ENCODE data around the gene ZNF408.

ZNF408 gene

GRCh38 chr11:46686886-46687795 is 13.7 kb upstream of the ZNF408 start:
- H3K4me1 ChIP-seq (ENCODE audit: insufficient read depth, poor library complexity, severe bottlenecking), result peaks cover 20% of the 10 kb centered on the region
- DNase-seq (ENCODE audit: low spot score) (peak; percentile 88), ATAC-seq (ENCODE audit: low read depth) (peak; percentile 96)
- H3K4me3 ChIP-seq (ENCODE audit: severe bottlenecking), result no peak overlapping the region
- H3K27me3 ChIP-seq (ENCODE audit: insufficient read depth, poor library complexity, severe bottlenecking), result no peaks in the 10 kb centered on the region
- H3K27ac ChIP-seq (ENCODE audit: poor library complexity, severe bottlenecking), result peak overlapping the region; percentile 98
- no peak for TF ChIP-seq CTCF (IDR thresholded peaks at IDR 0.05; ENCODE audit: poor library complexity, severe bottlenecking)
- H3K9me3 ChIP-seq (ENCODE audit: severe bottlenecking), result no peaks in the 10 kb centered on the region
- H3K36me3 ChIP-seq (ENCODE audit: low read depth), result peaks cover 22% of the 10 kb centered on the region; the same call in 1 of the 2 replicates

- Histone ChIP-seq H3K27me3 (ENCODE audit: insufficient read depth, poor library complexity, severe bottlenecking) (no peaks in the 10 kb centered on the region), H3K9me3 (ENCODE audit: severe bottlenecking) (no peaks in the 10 kb centered on the region), H3K27ac (ENCODE audit: poor library complexity, severe bottlenecking) (no peak overlapping the region), H3K4me1 (ENCODE audit: insufficient read depth, poor library complexity, severe bottlenecking) (peaks cover 20% of the 10 kb centered on the region), H3K36me3 (ENCODE audit: low read depth) (peaks cover 34% of the 10 kb centered on the region), H3K4me3 (ENCODE audit: severe bottlenecking) (no peak overlapping the region)
- DNase-seq (ENCODE audit: low spot score), result no peak
- no peak for ATAC-seq (ENCODE audit: low read depth)
- no peak for TF ChIP-seq CTCF (IDR thresholded peaks at IDR 0.05; ENCODE audit: poor library complexity, severe bottlenecking)
Measured at GRCh38 chr11:46690702-46691101, 10.1 kb upstream of the ZNF408 start.

GRCh38 chr11:46692450-46692849 is 8.4 kb upstream of the ZNF408 start:
- TF ChIP-seq CTCF (IDR thresholded peaks at IDR 0.05; ENCODE audit: poor library complexity, severe bottlenecking), result no peak
- H3K27ac ChIP-seq (ENCODE audit: poor library complexity, severe bottlenecking), result no peak overlapping the region
- H3K4me1 ChIP-seq (ENCODE audit: insufficient read depth, poor library complexity, severe bottlenecking), result peaks cover 9% of the 10 kb centered on the region
- peaks cover 29% of the 10 kb centered on the region for H3K36me3 ChIP-seq (ENCODE audit: low read depth)
- DNase-seq (ENCODE audit: low spot score) (no peak), ATAC-seq (ENCODE audit: low read depth) (no peak)
- H3K4me3 ChIP-seq (ENCODE audit: severe bottlenecking), result no peak overlapping the region
- no peaks in the 10 kb centered on the region for H3K27me3 ChIP-seq (ENCODE audit: insufficient read depth, poor library complexity, severe bottlenecking)
- no peaks in the 10 kb centered on the region for H3K9me3 ChIP-seq (ENCODE audit: severe bottlenecking)

GRCh38 chr11:46693597-46694012 is 7.2 kb upstream of the ZNF408 start:
- no peak overlapping the region for H3K4me3 ChIP-seq (ENCODE audit: severe bottlenecking)
- no peaks in the 10 kb centered on the region for H3K9me3 ChIP-seq (ENCODE audit: severe bottlenecking)
- H3K36me3 ChIP-seq (ENCODE audit: low read depth), result peaks cover 20% of the 10 kb centered on the region
- no peak for TF ChIP-seq CTCF (IDR thresholded peaks at IDR 0.05; ENCODE audit: poor library complexity, severe bottlenecking)
- H3K4me1 ChIP-seq (ENCODE audit: insufficient read depth, poor library complexity, severe bottlenecking), result no peaks in the 10 kb centered on the region
- ATAC-seq (ENCODE audit: low read depth), result peak; percentile 26; the same call in 1 of the 3 replicates
- no peak for DNase-seq (ENCODE audit: low spot score)
- no peaks in the 10 kb centered on the region for H3K27me3 ChIP-seq (ENCODE audit: insufficient read depth, poor library complexity, severe bottlenecking)
- H3K27ac ChIP-seq (ENCODE audit: poor library complexity, severe bottlenecking), result no peak overlapping the region

GRCh38 chr11:46694072-46694471 is 6.8 kb upstream of the ZNF408 start:
- ATAC-seq (ENCODE audit: low read depth) (no peak), DNase-seq (ENCODE audit: low spot score) (no peak)
- no peak overlapping the region for H3K4me3 ChIP-seq (ENCODE audit: severe bottlenecking)
- no peak for TF ChIP-seq CTCF (IDR thresholded peaks at IDR 0.05; ENCODE audit: poor library complexity, severe bottlenecking)
- H3K27me3 ChIP-seq (ENCODE audit: insufficient read depth, poor library complexity, severe bottlenecking), result no peaks in the 10 kb centered on the region
- no peaks in the 10 kb centered on the region for H3K4me1 ChIP-seq (ENCODE audit: insufficient read depth, poor library complexity, severe bottlenecking)
- peaks cover 21% of the 10 kb centered on the region for H3K36me3 ChIP-seq (ENCODE audit: low read depth)
- no peak overlapping the region for H3K27ac ChIP-seq (ENCODE audit: poor library complexity, severe bottlenecking)
- no peaks in the 10 kb centered on the region for H3K9me3 ChIP-seq (ENCODE audit: severe bottlenecking)

All from RWPE2 (cell line).